Measurements from ENCODE around the gene ANTXRL. TPM values are rescaled to one million over a fixed set of nuclear protein-coding genes. Genes with fewer than 3 reads are reported as not detected.
"Not testable (repeated sequence)": the region's sequence is repeated elsewhere in the genome, so short reads cannot be mapped to it uniquely, and the experiment has no call there.

ANTXRL gene
- total and polyA plus RNA-seq, 2 experiments from 2014 or later: not detected

- H3K36me3 ChIP-seq; H3K4me1 ChIP-seq (ENCODE audit: low read depth); H3K27me3 ChIP-seq; DNase-seq (ENCODE audit: low read depth in 1 of 2, low spot score in 1 of 2); H3K27ac ChIP-seq; H3K4me3 ChIP-seq; H3K9me3 ChIP-seq (ENCODE audit: low read depth): not testable (repeated sequence)
Measured at GRCh38 chr10:46377022-46377421, 90.2 kb downstream of the ANTXRL start.

GRCh38 chr10:46377651-46378050, 90.9 kb downstream of the ANTXRL start:
- not testable (repeated sequence) for H3K27ac ChIP-seq; H3K9me3 ChIP-seq (ENCODE audit: low read depth); H3K4me3 ChIP-seq; DNase-seq (ENCODE audit: low read depth in 1 of 2, low spot score in 1 of 2); H3K4me1 ChIP-seq (ENCODE audit: low read depth); H3K27me3 ChIP-seq; H3K36me3 ChIP-seq

- not testable (repeated sequence) for H3K9me3 ChIP-seq (ENCODE audit: low read depth); DNase-seq (ENCODE audit: low read depth in 1 of 2, low spot score in 1 of 2); H3K36me3 ChIP-seq; H3K27ac ChIP-seq; H3K27me3 ChIP-seq; H3K4me3 ChIP-seq; H3K4me1 ChIP-seq (ENCODE audit: low read depth)
Measured at GRCh38 chr10:46378108-46378507, 91.3 kb downstream of the ANTXRL start.

GRCh38 chr10:46379233-46379848, 92.5 kb downstream of the ANTXRL start:
- not testable (repeated sequence) for H3K36me3 ChIP-seq; H3K4me3 ChIP-seq; H3K9me3 ChIP-seq (ENCODE audit: low read depth); H3K27ac ChIP-seq; H3K27me3 ChIP-seq; DNase-seq (ENCODE audit: low read depth in 1 of 2, low spot score in 1 of 2); H3K4me1 ChIP-seq (ENCODE audit: low read depth)

Other genes starting within 250 kb of the ANTXRL start
- gene MSMB, start 240.7 kb upstream of the ANTXRL start, total RNA-seq: not detected in 2 replicates
- not detected in 2 replicates for gene MSMB, start 240.7 kb upstream of the ANTXRL start, polyA plus RNA-seq
- 0.63 TPM in 1 of 2 replicates, not detected in the other for gene ANXA8L1, start 88.8 kb downstream of the ANTXRL start, total RNA-seq
- 0.39 and 0.57 TPM in 2 replicates for gene ANXA8L1, start 88.8 kb downstream of the ANTXRL start, polyA plus RNA-seq
- 0.39 and 1.2 TPM in 2 replicates for gene NPY4R, start 179.0 kb downstream of the ANTXRL start, total RNA-seq
- gene NPY4R, start 179.0 kb downstream of the ANTXRL start, polyA plus RNA-seq: 0.22 and 0.52 TPM in 2 replicates